Stimulated activated CD4-positive, alpha-beta T cell treated with anti-CD3 and anti-CD28 coated beads, TNF-alpha, amount 100 ng/mL, for 24 hours (primary cell): ENCODE measurements around the gene POTEI.
"Not testable (repeated sequence)": the region's sequence is repeated elsewhere in the genome, so short reads cannot be mapped to it uniquely, and the experiment has no call there.

Experiments
- DNase-seq, 3 experiments: peaks; one replicate each; pipeline ENCODE4 v3.0.0-alpha.2; 2020; ENCODE audit warnings: low read depth in 3 of 3

POTEI gene

DNA sequence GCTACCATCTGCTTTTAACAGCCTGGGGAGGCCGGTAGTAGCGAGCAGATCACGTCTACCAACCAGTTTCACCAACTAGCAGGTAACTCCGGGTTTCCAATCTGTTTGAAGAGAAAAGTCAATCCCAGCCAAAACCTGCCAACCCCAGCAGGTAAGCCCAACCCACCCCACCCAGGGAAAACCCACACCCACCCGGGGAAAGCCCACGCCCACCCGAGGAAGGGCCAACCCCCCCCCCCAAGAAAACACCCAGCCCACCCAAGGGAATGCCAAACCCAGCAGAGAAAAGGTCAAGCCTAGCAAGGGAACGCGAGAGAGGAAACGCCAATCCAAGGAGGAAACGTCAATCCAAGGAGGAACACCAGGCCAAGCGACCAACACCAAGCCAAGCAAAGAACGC, at the start of gene POTEI:
Gene POTEI, minus strand, starts transcription at position 101 of the 400 bp plus-strand sequence. Its CDS starts 93 bp downstream, at position 8.
- not testable (repeated sequence) for DNase-seq

DNA sequence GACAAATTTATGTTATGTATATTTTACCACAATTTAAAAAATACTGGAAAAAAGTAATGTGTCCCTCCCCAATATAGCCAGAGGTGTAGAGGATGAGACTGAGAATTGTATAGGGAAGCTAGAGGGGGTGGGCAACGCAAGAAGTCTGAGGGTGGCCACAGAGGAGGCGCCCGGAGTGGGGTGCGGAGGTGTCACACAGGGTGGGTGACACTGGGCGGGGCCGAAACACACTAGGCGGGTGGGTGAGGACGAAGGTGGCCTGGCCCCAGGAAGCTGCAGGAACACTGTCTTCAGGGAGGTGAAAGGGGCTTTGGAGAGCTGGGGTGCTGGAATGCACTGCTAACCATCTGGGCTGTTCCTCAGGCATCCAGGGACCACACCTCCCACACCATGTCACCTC, 47.3 kb upstream of the POTEI start:
- DNase-seq: not testable (repeated sequence)

GRCh38 chr2:130554178-130554577, 45.0 kb upstream of the POTEI start:
- not testable (repeated sequence) for DNase-seq

DNA sequence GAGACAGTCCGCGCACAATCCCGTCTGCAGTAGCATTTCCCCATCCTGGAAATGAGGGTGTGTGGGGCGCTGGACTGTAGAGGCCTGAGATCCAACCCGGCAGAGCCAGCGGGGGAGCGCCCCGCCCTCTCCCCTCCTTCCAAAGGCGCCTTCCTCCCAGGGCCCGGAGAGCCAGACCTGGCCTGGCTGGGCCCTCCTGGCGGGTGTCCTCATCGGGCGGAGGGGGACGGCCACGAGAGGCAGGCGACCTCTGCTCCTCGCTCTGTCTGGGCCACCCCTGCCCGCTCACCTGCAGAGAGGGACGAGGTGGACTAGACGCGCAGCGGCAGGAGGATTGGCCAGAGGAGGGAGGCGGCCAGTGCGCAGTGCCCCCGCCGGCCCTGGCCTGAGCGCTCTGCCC, 40.3 kb upstream of the POTEI start:
- not testable (repeated sequence) for DNase-seq

- DNase-seq: not testable (repeated sequence)
Observed at GRCh38 chr2:130548418-130548817, 39.3 kb upstream of the POTEI start.

GRCh38 chr2:130544978-130545377, 35.9 kb upstream of the POTEI start:
- DNase-seq: not testable (repeated sequence)

DNA sequence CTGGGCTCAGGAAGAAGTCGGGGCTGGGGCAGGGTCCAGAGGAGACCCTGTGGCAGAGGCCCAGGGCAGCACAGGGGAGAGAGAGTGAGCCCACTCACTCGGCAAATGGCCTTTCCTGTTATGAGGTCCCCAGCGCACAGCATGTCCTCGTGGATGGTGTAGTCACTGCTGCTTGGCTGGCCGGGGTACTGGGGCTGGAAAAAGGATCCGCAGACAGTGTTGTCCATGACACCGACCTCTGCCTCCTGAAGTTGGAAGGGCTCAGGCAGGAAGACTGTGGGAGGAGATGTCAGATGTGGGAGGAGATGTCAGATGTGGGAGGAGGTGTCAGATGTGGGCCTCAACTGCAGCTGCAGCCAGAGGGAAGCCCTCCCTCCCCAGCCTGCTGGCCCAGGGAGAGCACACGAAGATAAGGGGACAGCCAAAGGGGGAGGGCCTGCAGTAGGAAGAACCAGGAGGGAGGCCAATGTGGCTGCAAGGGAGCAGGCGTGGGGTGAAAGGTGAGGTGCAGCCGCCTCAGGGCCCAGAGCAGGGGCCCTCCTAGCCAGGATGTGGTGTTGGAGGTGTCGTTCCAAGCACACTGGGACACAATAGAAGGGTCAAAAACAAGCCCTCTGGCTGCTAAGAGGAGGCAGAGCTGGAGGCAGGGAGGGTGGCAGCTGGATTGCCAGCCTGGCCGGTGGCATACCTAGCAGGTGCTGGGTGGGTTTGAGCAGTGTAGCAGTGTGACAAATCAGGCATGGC, 34.8 kb upstream of the POTEI start:
- DNase-seq: not testable (repeated sequence)

GRCh38 chr2:130542789-130543188, 33.7 kb upstream of the POTEI start:
- DNase-seq: not testable (repeated sequence)

- not testable (repeated sequence) for DNase-seq
Observed at GRCh38 chr2:130538271-130538670, 29.1 kb upstream of the POTEI start.

DNA sequence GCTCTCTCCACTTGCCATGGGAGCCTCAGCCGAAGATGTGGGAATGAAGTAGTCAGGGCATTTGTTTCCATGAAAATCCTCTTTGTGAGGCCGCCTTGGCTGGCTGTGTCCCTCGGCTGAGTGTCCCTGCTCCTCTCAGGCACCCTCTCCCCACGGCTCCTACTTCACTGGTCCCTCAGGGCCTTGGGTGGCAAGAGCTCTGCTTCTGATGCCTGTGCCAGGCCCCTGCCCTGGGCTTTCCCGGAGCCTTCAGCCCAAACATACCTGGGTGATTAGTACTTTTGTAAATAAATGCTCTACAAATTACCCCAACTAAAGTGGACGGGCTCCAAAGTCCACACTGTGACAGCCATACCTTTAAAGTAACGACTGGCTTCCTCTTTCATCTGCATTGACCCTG, 27.5 kb upstream of the POTEI start:
- not testable (repeated sequence) for DNase-seq

GRCh38 chr2:130531672-130532071, 22.5 kb upstream of the POTEI start:
- not testable (repeated sequence) for DNase-seq

GRCh38 chr2:130531225-130531624, 22.1 kb upstream of the POTEI start:
- DNase-seq: not testable (repeated sequence)

GRCh38 chr2:130530212-130530611, 21.1 kb upstream of the POTEI start:
- DNase-seq: not testable (repeated sequence)

DNA sequence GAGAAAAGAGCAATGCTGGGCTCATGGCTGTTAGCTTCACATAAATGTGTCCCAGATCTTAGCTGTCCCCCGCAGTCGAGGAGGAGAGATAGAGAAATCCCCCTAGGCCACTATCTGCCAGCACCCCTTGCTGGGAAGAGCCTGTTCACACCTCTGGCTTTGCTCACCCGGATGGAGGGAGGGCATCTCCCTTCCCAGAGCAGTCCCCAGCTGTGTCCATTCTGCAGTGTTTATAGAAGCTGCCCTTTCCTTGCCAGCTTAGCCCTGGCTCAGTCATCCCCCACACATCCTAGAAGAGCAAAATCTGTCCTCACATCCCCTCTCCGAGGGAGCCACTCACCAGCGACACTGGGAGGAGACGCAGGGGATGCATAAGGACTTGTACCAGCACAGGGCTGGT, 20.4 kb upstream of the POTEI start:
- DNase-seq: not testable (repeated sequence)

GRCh38 chr2:130527365-130527967, 18.3 kb upstream of the POTEI start:
- not testable (repeated sequence) for DNase-seq

DNA sequence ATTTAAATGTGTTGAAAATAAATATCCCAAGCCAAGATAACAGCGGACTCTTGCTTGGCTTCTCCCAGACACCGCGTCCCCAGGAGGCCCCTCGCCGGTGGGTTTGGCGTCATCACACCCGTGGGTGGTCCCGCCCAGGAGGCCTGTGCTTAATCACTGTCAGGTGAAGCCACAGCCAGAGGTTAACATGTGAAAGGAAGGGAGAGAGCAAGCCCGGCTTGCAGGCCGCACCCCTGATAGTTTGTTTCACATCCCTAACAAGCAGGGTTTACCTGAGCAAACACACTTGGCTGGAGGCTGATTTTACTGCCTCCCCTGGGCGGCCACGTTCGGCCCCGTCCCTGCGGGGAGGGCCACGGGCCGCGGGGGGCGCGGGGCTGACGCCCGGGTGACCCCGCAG, 13.3 kb upstream of the POTEI start:
- not testable (repeated sequence) for DNase-seq

GRCh38 chr2:130520992-130521391, 11.9 kb upstream of the POTEI start, which contains the start of gene CFC1B:
CFC1B (plus strand) TSS chr2:130521222; CDS start chr2:130521485, 263 bp downstream.
- not testable (repeated sequence) for DNase-seq

- DNase-seq: not testable (repeated sequence)
Observed at GRCh38 chr2:130518516-130519106, 9.5 kb upstream of the POTEI start.

- DNase-seq: not testable (repeated sequence)
Observed at GRCh38 chr2:130511747-130512451, 2.8 kb upstream of the POTEI start.

DNA sequence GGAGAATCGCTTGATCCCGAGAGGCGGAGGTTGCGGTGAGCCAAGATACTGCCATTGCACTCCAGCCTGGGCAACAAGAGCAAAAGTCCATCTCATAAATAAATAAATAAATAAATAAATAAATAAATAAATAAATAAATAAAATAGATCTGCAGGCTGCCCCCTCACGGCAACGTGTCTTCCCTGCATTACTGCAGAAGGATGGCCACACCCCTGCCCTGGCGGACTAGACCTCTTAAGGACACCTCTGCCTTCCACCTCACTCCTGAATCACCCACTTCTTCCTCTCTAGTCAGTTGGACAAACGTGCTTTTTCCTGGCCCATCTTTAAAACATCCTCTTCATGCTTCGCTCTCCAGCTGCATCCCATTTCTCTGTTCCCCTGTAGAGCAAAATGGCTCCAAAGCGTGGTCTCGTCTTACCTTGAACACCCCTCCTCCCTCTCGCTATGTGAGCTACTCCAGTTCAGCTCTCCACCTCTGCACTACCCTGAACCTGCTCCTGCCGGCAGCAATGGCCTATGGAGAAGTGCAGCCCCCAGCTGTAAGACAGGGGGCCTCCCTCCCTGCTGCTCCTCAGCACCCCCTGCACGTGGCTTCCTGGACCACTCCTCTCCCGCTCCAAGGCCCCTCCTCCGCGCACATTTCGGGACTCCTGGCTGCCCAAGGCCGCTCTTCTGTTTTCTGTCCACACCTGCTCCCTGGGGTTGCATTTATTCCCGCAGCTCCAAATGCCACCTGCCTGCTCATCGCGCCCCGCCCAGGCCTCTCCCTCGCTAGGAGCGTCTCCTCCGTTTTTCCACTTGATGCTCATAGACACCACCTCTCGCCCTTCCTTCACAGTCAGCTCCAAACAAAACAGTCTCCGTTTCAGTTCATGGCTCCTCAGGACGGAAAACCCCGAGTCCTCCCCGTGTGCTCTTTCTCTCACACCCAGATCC, 1.9 kb upstream of the POTEI start:
- not testable (repeated sequence) for DNase-seq

GRCh38 chr2:130491073-130491472, 18.1 kb downstream of the POTEI start:
- not testable (repeated sequence) for DNase-seq
